DMS53 treated with DMSO at 0.1 percent for 48 hours (cell line): ENCODE data around the gene ATP8B1.

Experiments used
- DNase-seq: peaks from one replicate; lab custom pipeline; 2025; ENCODE audit not compliant: unreplicated experiment; lab: John Stamatoyannopoulos, UW

Gene ATP8B1

GRCh38 chr18:57630002-57630753, 172.9 kb downstream of the ATP8B1 start:
- DNase-seq = peak; percentile 97

- no peak for DNase-seq
Observed at GRCh38 chr18:57629422-57629821, 173.7 kb downstream of the ATP8B1 start.

DNA sequence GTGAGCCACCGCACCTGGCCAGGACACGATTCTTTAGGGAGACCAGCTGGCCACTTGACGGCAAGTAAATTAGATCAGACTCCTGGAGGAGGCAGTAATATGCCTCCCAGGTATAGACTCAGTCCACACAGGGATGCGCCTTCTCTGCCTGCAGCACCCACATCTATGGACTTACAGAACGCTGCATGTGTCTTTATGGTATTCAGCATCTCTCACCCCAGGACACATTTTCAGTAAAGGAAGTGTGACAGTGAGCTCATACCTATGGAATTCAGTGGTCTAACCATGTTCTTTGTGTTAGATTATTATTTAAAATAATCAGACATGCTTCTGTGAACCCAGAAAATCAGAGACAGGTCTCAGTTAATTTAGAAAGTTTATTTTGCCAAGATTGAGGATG, 175.6 kb downstream of the ATP8B1 start:
- no peak for DNase-seq

- no peak for DNase-seq
Observed at GRCh38 chr18:57624988-57625387, 178.1 kb downstream of the ATP8B1 start.

DNA sequence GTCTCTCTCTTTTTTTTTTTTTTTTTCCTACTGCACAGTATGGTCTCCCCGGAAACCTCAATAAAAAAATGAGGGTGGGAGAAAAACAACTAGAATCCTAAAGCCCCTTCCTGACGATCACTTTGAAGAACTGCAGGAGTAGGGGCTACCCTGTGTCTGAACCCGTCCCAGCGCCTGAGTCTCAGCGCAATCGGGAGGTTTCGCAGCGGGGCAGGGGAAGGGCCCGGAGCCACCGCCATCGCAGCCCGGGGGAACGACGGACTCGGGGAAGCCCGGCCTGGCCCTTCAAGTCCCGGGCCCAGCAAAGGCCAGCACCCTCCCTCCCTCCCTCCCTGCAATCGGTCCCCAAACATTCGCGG, 181.9 kb downstream of the ATP8B1 start:
- DNase-seq = no peak

DNA sequence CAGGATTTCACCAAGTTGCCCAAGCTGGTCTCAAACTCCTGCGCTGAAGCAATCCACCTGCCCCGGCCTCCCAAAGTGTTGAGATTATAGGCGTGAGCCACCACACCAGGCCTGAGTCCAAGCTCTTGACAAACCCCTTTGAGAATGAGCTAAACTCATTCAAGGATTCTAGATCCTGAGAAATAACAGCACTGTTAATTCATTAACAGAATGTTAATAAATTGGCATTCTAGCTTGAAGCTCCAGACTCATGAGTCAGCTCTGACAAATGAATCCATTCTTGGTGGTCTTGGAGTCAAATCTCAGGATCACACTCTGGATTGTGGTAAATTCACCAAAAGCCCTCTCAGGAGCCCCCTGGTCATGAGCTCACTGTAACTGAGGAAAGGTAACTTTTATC, 183.2 kb downstream of the ATP8B1 start:
- DNase-seq = no peak

DNA sequence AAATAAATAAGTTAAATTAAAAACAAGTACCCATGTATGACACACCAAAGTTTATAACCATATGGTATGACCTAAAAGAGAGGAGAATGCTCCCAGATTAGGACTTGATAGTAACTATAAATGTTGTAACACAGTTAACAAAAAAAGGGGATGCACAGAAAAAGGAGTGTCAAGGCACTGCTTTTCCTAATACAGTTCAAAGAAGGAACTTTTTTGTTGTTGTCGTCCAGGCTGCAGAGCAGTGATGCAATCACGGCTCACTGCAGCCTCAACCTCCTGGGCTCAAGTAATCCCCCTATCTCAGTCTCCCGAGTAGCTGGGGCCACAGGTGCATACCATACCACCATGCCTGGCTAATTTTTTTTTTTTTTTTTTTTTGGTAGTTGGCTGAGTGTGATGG, 184.2 kb downstream of the ATP8B1 start:
- DNase-seq = no peak

- no peak for DNase-seq
Observed at GRCh38 chr18:57603871-57604270, 199.2 kb downstream of the ATP8B1 start.
